Neuronal stem cell (in vitro differentiated cells): ENCODE measurements around the gene LCP2. TPM values are rescaled to one million over a fixed set of nuclear protein-coding genes. Genes with fewer than 3 reads are reported as not detected.

Experiments used
- DNase-seq: peaks from one replicate; pipeline ENCODE4 v3.0.0-alpha.2; 2013; ENCODE audit warnings: low spot score
- H2AFZ ChIP-seq: one replicate; pipeline ENCODE4 v1.6.1; 2013; ENCODE audit warnings: mild to moderate bottlenecking, low read length, inconsistent platforms
- H2AK5ac ChIP-seq: 2 replicates; pipeline ENCODE4 v1.6.1; 2013; ENCODE audit warnings: low read depth, mild to moderate bottlenecking, inconsistent platforms, low read length, moderate library complexity, mixed read lengths
- H2BK120ac ChIP-seq: 2 replicates; pipeline ENCODE4 v1.6.1; 2013; ENCODE audit warnings: low read depth, mild to moderate bottlenecking, inconsistent platforms, low read length, moderate library complexity, mixed read lengths
- H2BK12ac ChIP-seq: one replicate; pipeline ENCODE4 v1.6.1; 2013; ENCODE audit warnings: low read length, inconsistent platforms
- H2BK15ac ChIP-seq: 2 replicates; pipeline ENCODE4 v1.6.1; 2013; ENCODE audit warnings: mild to moderate bottlenecking, low read length, inconsistent platforms, mixed read lengths
- H2BK5ac ChIP-seq: one replicate; pipeline ENCODE4 v1.6.1; 2013; ENCODE audit warnings: inconsistent platforms, mild to moderate bottlenecking, low read length, moderate library complexity
- H3K14ac ChIP-seq: one replicate; pipeline ENCODE4 v1.6.1; 2013; ENCODE audit warnings: low read length, inconsistent platforms
- H3K18ac ChIP-seq: 2 replicates; pipeline ENCODE4 v1.6.1; 2013; ENCODE audit warnings: low read length, inconsistent platforms
- H3K23ac ChIP-seq: 2 replicates; pipeline ENCODE4 v1.6.1; 2013; ENCODE audit warnings: low read depth, mild to moderate bottlenecking, mixed read lengths, low read length, inconsistent platforms; ENCODE audit not compliant: poor library complexity
- H3K27ac ChIP-seq: replicated peaks from 3 replicates; pipeline ENCODE4 v1.5.1; 2013; ENCODE audit warnings: low read length, inconsistent platforms
- H3K27me3 ChIP-seq, 3 experiments: 2 replicates each; pipeline ENCODE4 v1.6.1; 2013; ENCODE audit warnings: low read length in 3 of 3, mild to moderate bottlenecking in 2 of 3, inconsistent platforms in 1 of 3, low read depth in 1 of 3, mixed read lengths in 1 of 3, moderate library complexity in 1 of 3; ENCODE audit not compliant: control insufficient read depth in 3 of 3, insufficient read depth in 3 of 3
- H3K36me3 ChIP-seq, 2 donors: replicated peaks in 1 of 2; 2 replicates each; pipeline ENCODE4 v1.6.1; 2013; ENCODE audit warnings: low read length in 2 of 2; ENCODE audit not compliant: control insufficient read depth in 2 of 2, insufficient read depth in 2 of 2
- H3K4ac ChIP-seq: 2 replicates; pipeline ENCODE4 v1.6.1; 2013; ENCODE audit warnings: inconsistent platforms, mild to moderate bottlenecking, low read length, moderate library complexity
- H3K4me1 ChIP-seq, 2 donors: 1 replicate in 1 of 2; 2 replicates in 1 of 2; pipeline ENCODE4 v1.6.1; 2013; ENCODE audit warnings: low read length in 2 of 2, low read depth in 1 of 2; ENCODE audit not compliant: control insufficient read depth in 2 of 2, insufficient read depth in 1 of 2
- H3K4me2 ChIP-seq: one replicate; pipeline ENCODE4 v1.6.1; 2013; ENCODE audit warnings: mild to moderate bottlenecking, low read length, inconsistent platforms; ENCODE audit not compliant: insufficient read depth, poor library complexity, severe bottlenecking
- H3K4me3 ChIP-seq, 2 donors: 2 replicates each; pipeline ENCODE4 v1.5.1; 2013; ENCODE audit warnings: low read length in 2 of 2, mild to moderate bottlenecking in 2 of 2, inconsistent platforms in 1 of 2, moderate library complexity in 1 of 2
- H3K79me1 ChIP-seq: one replicate; pipeline ENCODE4 v1.6.1; 2013; ENCODE audit warnings: low read depth, mild to moderate bottlenecking, inconsistent platforms, low read length, moderate library complexity
- H3K9ac ChIP-seq: one replicate; pipeline ENCODE4 v1.6.1; 2013; ENCODE audit warnings: mild to moderate bottlenecking, low read depth, low read length, inconsistent platforms; ENCODE audit not compliant: poor library complexity
- H3K9me3 ChIP-seq, 2 donors: replicated peaks in 1 of 2; 2 replicates each; pipeline versions ENCODE3 to v1.6.1; 2013; ENCODE audit warnings: low read length in 2 of 2, mild to moderate bottlenecking in 2 of 2, inconsistent platforms in 1 of 2, low read depth in 1 of 2, mixed read lengths in 1 of 2, moderate library complexity in 1 of 2; ENCODE audit not compliant: control insufficient read depth in 2 of 2, insufficient read depth in 1 of 2
- H4K8ac ChIP-seq: one replicate; pipeline ENCODE4 v1.6.1; 2013; ENCODE audit warnings: low read depth, mild to moderate bottlenecking, inconsistent platforms, low read length, moderate library complexity
- H4K91ac ChIP-seq: one replicate; pipeline ENCODE4 v1.6.1; 2013; ENCODE audit warnings: low read length, low read depth, mild to moderate bottlenecking, inconsistent platforms; ENCODE audit not compliant: poor library complexity
- WGBS, 2 donors: extraction: QIAGEN DNeasy Blood & Tissue Kit; methylation state at CpG; one replicate each; pipeline ENCODE4 v1.1.7; 2013; ENCODE audit warnings: missing lambda C conversion rate in 2 of 2, mixed read lengths in 1 of 2; ENCODE audit not compliant: insufficient read length in 2 of 2, insufficient replicate concordance in 1 of 2; ENCODE audit errors: extremely low coverage in 2 of 2; 5-methylcytosine and 5-hydroxymethylcytosine counted together
- polyA plus RNA-seq, 2 experiments: library from polyadenylated mRNA; stranded (reverse); fragments of 200-250 nt; gene quantifications; one replicate each; pipeline ENCODE4 v1.2.3, GENCODE V29; 2013

The LCP2 gene
- polyA plus RNA-seq (2013, experiment 1 of 2), result 0.01 TPM
- polyA plus RNA-seq (2013, experiment 2 of 2), result 0.04 TPM

GRCh38 chr5:170297589-170298462, at the start of gene LCP2:
TSS of gene LCP2 (minus strand) at chr5:170297777. CDS start at chr5:170297611, 166 bp downstream.
- Histone ChIP-seq H3K27me3 (no peaks in the 10 kb centered on the region), H4K91ac (no peak within 1 kb of the TSS), H3K4me3 (no peak within 1 kb of the TSS), H2BK5ac (no peak within 1 kb of the TSS), H3K18ac (peak within 1 kb of the TSS; percentile 40), H3K4me1 (peaks cover 0 to 4% of the 10 kb centered on the region in 2 donors), H2BK15ac (no peak within 1 kb of the TSS), H3K4ac (no peak within 1 kb of the TSS), H3K9ac (no peak within 1 kb of the TSS), H3K14ac (no peak within 1 kb of the TSS), H3K9me3 (peaks cover 0 to 2% of the 10 kb centered on the region in 2 donors), H2AFZ (no peak within 1 kb of the TSS), H3K27ac (no peak within 1 kb of the TSS), H2BK120ac (no peak within 1 kb of the TSS), H2AK5ac (no peak within 1 kb of the TSS), H2BK12ac (no peak within 1 kb of the TSS), H3K23ac (no peak within 1 kb of the TSS), H3K36me3 (no peaks in the 10 kb centered on the region), H3K79me1 (no peaks in the 10 kb centered on the region), H3K4me2 (no peak within 1 kb of the TSS), H4K8ac (no peak within 1 kb of the TSS)
- no peak for DNase-seq
- no CpG with 5 or more reads among the region's 10 CpGs for WGBS, 2 donors

GRCh38 chr5:170347022-170347567, 49.5 kb upstream of the LCP2 start:
- Histone ChIP-seq H2AFZ (no peak overlapping the region), H3K27me3 (peaks cover 0 to under 1% (median 0%) of the 10 kb centered on the region in 3 experiments)
- WGBS, 2 donors, result no CpG with 5 or more reads among the region's 9 CpGs

GRCh38 chr5:170345971-170346370, 48.4 kb upstream of the LCP2 start:
- Histone ChIP-seq H3K18ac (no peak overlapping the region), H3K79me1 (no peaks in the 10 kb centered on the region), H2AK5ac (no peak overlapping the region), H2AFZ (no peak overlapping the region), H3K36me3 (no peaks in the 10 kb centered on the region), H3K27me3 (no peaks in the 10 kb centered on the region), H3K4ac (no peak overlapping the region), H3K23ac (no peak overlapping the region), H4K91ac (no peak overlapping the region), H2BK5ac (no peak overlapping the region), H3K27ac (no peak overlapping the region), H2BK120ac (no peak overlapping the region), H3K14ac (no peak overlapping the region), H3K9me3 (peaks cover 0 to 18% of the 10 kb centered on the region in 2 donors), H3K4me3 (no peak overlapping the region), H3K4me2 (no peak overlapping the region), H2BK15ac (no peak overlapping the region), H2BK12ac (no peak overlapping the region), H3K4me1 (peaks cover 0 to 2% of the 10 kb centered on the region in 2 donors), H4K8ac (no peak overlapping the region), H3K9ac (no peak overlapping the region)
- no peak for DNase-seq
- WGBS, 2 donors, result no CpG with 5 or more reads among the region's 1 CpG

More at GRCh38 chr5:170347022-170347567, 49.5 kb upstream of the LCP2 start:
- H3K36me3 ChIP-seq, result no peaks in the 10 kb centered on the region
- DNase-seq, result no peak
- H2BK12ac ChIP-seq, result no peak overlapping the region
- H3K18ac ChIP-seq, result no peak overlapping the region
- H3K79me1 ChIP-seq, result no peaks in the 10 kb centered on the region
- no peak overlapping the region for H2BK120ac ChIP-seq
- H3K4me2 ChIP-seq, result no peak overlapping the region
- no peak overlapping the region for H2BK15ac ChIP-seq
- no peak overlapping the region for H3K4me3 ChIP-seq
- peaks cover 0 to 10% of the 10 kb centered on the region in 2 donors for H3K9me3 ChIP-seq
- peaks cover 0 to 2% of the 10 kb centered on the region in 2 donors for H3K4me1 ChIP-seq
- no peak overlapping the region for H3K14ac ChIP-seq
- H3K4ac ChIP-seq, result no peak overlapping the region
- H2AK5ac ChIP-seq, result no peak overlapping the region
- no peak overlapping the region for H3K23ac ChIP-seq
- H2BK5ac ChIP-seq, result no peak overlapping the region
- no peak overlapping the region for H4K91ac ChIP-seq
- no peak overlapping the region for H3K9ac ChIP-seq
- no peak overlapping the region for H4K8ac ChIP-seq
- H3K27ac ChIP-seq, result no peak overlapping the region

- Histone ChIP-seq H2BK120ac (no peak overlapping the region), H3K4me2 (no peak overlapping the region), H2AK5ac (no peak overlapping the region), H3K9me3 (peaks cover 0 to 20% of the 10 kb centered on the region in 2 donors), H3K79me1 (no peaks in the 10 kb centered on the region), H2AFZ (no peak overlapping the region), H3K18ac (no peak overlapping the region), H3K27me3 (no peaks in the 10 kb centered on the region), H3K9ac (no peak overlapping the region), H4K8ac (no peak overlapping the region), H4K91ac (no peak overlapping the region), H3K14ac (no peak overlapping the region), H3K23ac (no peak overlapping the region), H3K4ac (no peak overlapping the region), H2BK12ac (no peak overlapping the region), H3K4me3 (no peak overlapping the region), H3K27ac (no peak overlapping the region), H3K4me1 (peaks cover 0 to 4% of the 10 kb centered on the region in 2 donors), H2BK5ac (no peak overlapping the region), H2BK15ac (no peak overlapping the region), H3K36me3 (no peaks in the 10 kb centered on the region)
- no CpG with 5 or more reads among the region's 3 CpGs for WGBS, 2 donors
- DNase-seq, result no peak
Measured at GRCh38 chr5:170343177-170343576, 45.6 kb upstream of the LCP2 start.
